Ascending aorta (tissue), 2 donors: ENCODE measurements around the gene ANKMY2. TPM values are rescaled to one million over a fixed set of nuclear protein-coding genes. Genes with fewer than 3 reads are reported as not detected.

Experiments
- DNase-seq, 2 donors: peaks; one replicate each; pipeline ENCODE4 v3.0.0-alpha.2; 2019; ENCODE audit warnings: low spot score in 2 of 2
- H3K27ac ChIP-seq, 2 donors: fragments of 200-600 bp; sonication (generic); one replicate each; pipeline ENCODE4 v1.5.1; 2016 to 2017; ENCODE audit warnings: mild to moderate bottlenecking in 1 of 2
- H3K27me3 ChIP-seq: fragments of 200-600 bp; sonication (generic); one replicate; pipeline ENCODE4 v1.5.1; 2017
- H3K36me3 ChIP-seq, 2 donors: fragments of 200-600 bp; sonication (generic); one replicate each; pipeline ENCODE4 v1.5.1; 2016
- H3K4me1 ChIP-seq, 2 donors: fragments of 200-600 bp; sonication (generic); one replicate each; pipeline ENCODE4 v1.5.1; 2016 to 2017; ENCODE audit warnings: mild to moderate bottlenecking in 1 of 2
- H3K4me3 ChIP-seq, 2 donors: fragments of 200-600 bp; sonication (generic); one replicate each; pipeline ENCODE4 v1.5.1; 2016 to 2017; ENCODE audit warnings: mild to moderate bottlenecking in 1 of 2
- H3K9me3 ChIP-seq, 2 donors: fragments of 200-600 bp; sonication (generic); one replicate each; pipeline ENCODE4 v1.5.1; 2016
- intact Hi-C: fragments of 100-400 bp; cut with DNase I; formaldehyde crosslinking; loops from one replicate; pipeline ENCODE4 v1.15.1; 2023
- total RNA-seq: library from RNA; depleted of rRNA; stranded (reverse); fragments of >200 nt; gene quantifications from one replicate; pipeline ENCODE4 v1.1.0, GENCODE V29; 2016
- TF ChIP-seq, protein P1 (sequence below), 3 experiments: fragments of 200-600 bp in 2 of 3; fragments of 450-650 bp in 1 of 3; sonication (generic) in 2 of 3; IDR thresholded peaks; one replicate each; pipeline ENCODE4 v1.5.1; 2016 to 2019; ENCODE audit warnings: antibody characterized with exemption in 3 of 3, mild to moderate bottlenecking in 1 of 3, moderate library complexity in 1 of 3

The ANKMY2 gene
- total RNA-seq, 1 donor from 2014 or later = 11.2 TPM

GRCh38 chr7:16615228-16615627, 30.3 kb downstream of the ANKMY2 start:
- H3K9me3 ChIP-seq = no peaks in the 10 kb centered on the region
- H3K27me3 ChIP-seq = no peaks in the 10 kb centered on the region
- no peak for DNase-seq
- H3K27ac ChIP-seq = no peak overlapping the region
- H3K4me1 ChIP-seq = no peaks in the 10 kb centered on the region
- H3K36me3 ChIP-seq = peaks cover 21 to 47% of the 10 kb centered on the region in 2 donors
- TF ChIP-seq, protein P1, sequence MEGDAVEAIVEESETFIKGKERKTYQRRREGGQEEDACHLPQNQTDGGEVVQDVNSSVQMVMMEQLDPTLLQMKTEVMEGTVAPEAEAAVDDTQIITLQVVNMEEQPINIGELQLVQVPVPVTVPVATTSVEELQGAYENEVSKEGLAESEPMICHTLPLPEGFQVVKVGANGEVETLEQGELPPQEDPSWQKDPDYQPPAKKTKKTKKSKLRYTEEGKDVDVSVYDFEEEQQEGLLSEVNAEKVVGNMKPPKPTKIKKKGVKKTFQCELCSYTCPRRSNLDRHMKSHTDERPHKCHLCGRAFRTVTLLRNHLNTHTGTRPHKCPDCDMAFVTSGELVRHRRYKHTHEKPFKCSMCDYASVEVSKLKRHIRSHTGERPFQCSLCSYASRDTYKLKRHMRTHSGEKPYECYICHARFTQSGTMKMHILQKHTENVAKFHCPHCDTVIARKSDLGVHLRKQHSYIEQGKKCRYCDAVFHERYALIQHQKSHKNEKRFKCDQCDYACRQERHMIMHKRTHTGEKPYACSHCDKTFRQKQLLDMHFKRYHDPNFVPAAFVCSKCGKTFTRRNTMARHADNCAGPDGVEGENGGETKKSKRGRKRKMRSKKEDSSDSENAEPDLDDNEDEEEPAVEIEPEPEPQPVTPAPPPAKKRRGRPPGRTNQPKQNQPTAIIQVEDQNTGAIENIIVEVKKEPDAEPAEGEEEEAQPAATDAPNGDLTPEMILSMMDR (IDR thresholded peaks at IDR 0.05) = no peak
- intact Hi-C loops = no loop called here
- no peak overlapping the region for H3K4me3 ChIP-seq

DNA sequence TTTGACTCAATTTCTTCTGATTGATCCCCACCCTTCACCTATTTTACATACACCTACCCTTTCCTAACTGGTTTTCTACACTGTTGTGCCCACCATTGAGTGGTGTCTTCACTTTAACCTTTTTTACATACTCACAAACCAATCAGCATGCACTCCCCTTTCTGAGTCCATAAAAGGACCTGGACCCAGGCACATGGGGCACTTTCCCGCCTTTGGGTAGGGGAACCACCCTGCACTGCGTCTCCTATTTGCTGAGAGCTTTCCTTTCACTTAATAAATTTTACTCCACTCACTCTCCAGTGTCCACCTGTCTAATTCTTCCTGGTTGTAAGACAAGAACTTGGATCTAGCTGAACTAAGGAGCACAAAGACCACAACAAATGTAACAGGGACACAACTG, 33.8 kb downstream of the ANKMY2 start:
- Histone ChIP-seq H3K4me1 (no peaks in the 10 kb centered on the region), H3K27ac (no peak overlapping the region), H3K4me3 (no peak overlapping the region), H3K9me3 (no peaks in the 10 kb centered on the region), H3K27me3 (no peaks in the 10 kb centered on the region), H3K36me3 (peaks cover 26 to 63% of the 10 kb centered on the region in 2 donors)
- TF ChIP-seq, protein P1 (IDR thresholded peaks at IDR 0.05) = no peak
- DNase-seq = no peak
- intact Hi-C loops = no loop called here

DNA sequence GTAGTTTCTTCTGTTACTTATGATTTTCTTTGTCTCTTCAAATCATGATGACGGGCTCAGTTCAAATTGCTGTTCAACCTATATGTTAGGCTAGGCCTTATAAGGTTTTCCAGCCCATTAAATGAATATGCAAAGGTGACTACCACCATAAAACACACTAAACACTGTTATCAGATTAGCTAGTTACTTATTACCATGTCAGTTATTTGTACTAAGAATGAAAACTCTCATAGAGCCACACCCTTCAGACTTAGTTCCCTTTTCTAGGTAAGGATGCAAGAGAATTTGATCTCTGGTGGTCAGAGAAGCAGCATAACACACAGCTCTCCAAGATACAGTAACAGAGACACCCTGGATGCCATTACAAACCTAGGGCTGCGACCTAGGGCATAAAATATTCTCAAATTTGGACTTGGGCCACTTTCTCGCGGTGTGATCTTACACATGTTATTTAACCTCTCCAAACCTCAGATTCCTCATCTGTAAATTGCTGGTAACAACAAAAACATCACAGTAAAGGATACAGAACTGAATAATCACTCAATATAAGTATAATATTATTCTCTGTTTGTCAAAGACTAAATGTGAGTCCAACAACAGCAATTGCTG, 35.6 kb downstream of the ANKMY2 start:
- peaks cover 24 to 60% of the 10 kb centered on the region in 2 donors for H3K36me3 ChIP-seq
- intact Hi-C loops = no loop called here
- TF ChIP-seq, protein P1 (IDR thresholded peaks at IDR 0.05) = no peak

GRCh38 chr7:16606704-16607103, 38.9 kb downstream of the ANKMY2 start:
- Histone ChIP-seq H3K36me3 (peaks cover 35 to 75% of the 10 kb centered on the region in 2 donors), H3K27ac (no peak overlapping the region), H3K9me3 (no peaks in the 10 kb centered on the region), H3K4me1 (no peaks in the 10 kb centered on the region), H3K27me3 (no peaks in the 10 kb centered on the region), H3K4me3 (no peak overlapping the region)
- no peak for DNase-seq
- intact Hi-C loops = no loop called here
- TF ChIP-seq, protein P1 (IDR thresholded peaks at IDR 0.05) = no peak

More for the DNA sequence above, 35.6 kb downstream of the ANKMY2 start:
- H3K27ac ChIP-seq = no peak overlapping the region
- no peaks in the 10 kb centered on the region for H3K4me1 ChIP-seq
- no peak for DNase-seq
- H3K4me3 ChIP-seq = no peak overlapping the region
- H3K27me3 ChIP-seq = no peaks in the 10 kb centered on the region
- H3K9me3 ChIP-seq = no peaks in the 10 kb centered on the region

- no peaks in the 10 kb centered on the region for H3K9me3 ChIP-seq
- peaks cover 29 to 84% of the 10 kb centered on the region in 2 donors for H3K36me3 ChIP-seq
- intact Hi-C loops = no loop called here
- DNase-seq = no peak
- TF ChIP-seq, protein P1 (IDR thresholded peaks at IDR 0.05) = peak in 1 of 3 experiments; percentile 17
- H3K4me1 ChIP-seq = no peaks in the 10 kb centered on the region
- no peak overlapping the region for H3K4me3 ChIP-seq
- H3K27me3 ChIP-seq = no peaks in the 10 kb centered on the region
- no peak overlapping the region for H3K27ac ChIP-seq
These were observed 41.5 kb downstream of the ANKMY2 start for GRCh38 chr7:16604054-16604453.
